ENCODE results near the gene CPT1C.

Gene CPT1C

DNA sequence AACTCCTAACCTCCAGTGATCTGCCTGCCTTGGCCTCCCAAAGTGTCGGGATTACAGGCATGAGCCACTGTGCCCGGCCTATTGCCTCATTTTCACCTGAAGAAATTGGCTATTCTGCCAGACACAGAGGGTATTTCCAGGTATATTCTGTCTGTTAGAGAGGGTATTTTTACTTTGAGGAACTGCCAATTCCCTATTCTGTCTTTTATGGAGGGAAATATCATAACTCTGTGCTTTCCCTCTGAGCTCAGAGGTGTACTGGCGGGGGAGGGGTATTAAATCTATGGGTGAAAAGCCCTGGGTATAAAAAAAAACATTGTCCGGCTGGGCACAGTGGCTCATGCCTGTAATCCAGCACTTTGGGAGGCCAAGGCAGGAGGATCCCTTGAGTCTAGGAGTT is 47.4 kb downstream of the CPT1C start:
- Histone ChIP-seq H3K9ac (ENCODE audit: insufficient read length, low read depth) (no peak overlapping the region), H3K4me1 (ENCODE audit: insufficient read depth, insufficient read length) (peaks cover 4% of the 10 kb centered on the region), H3K4me3 (ENCODE audit: insufficient read length, low read depth) (no peak overlapping the region), H3K9me3 (ENCODE audit: insufficient read depth, low read length) (no peaks in the 10 kb centered on the region), H3K27me3 (ENCODE audit: insufficient read depth, insufficient read length) (no peaks in the 10 kb centered on the region), H3K36me3 (ENCODE audit: insufficient read depth, insufficient read length, low read length) (no peaks in the 10 kb centered on the region)
- TF ChIP-seq YY1 (IDR thresholded peaks at IDR 0.05; ENCODE audit: insufficient read depth, insufficient read length) = no peak
- TF ChIP-seq SUZ12 (IDR thresholded peaks at IDR 0.05; ENCODE audit: extremely low read depth, insufficient read depth, insufficient read length) = no peak
- no peak for TF ChIP-seq ZNF274 (IDR thresholded peaks at IDR 0.05; ENCODE audit: low read depth, low read length)
- no peak for DNase-seq (ENCODE audit: low read depth, low spot score)

- Histone ChIP-seq H3K4me1 (ENCODE audit: insufficient read depth, insufficient read length) (peaks cover 4% of the 10 kb centered on the region), H3K4me3 (ENCODE audit: insufficient read length, low read depth) (no peak overlapping the region), H3K9ac (ENCODE audit: insufficient read length, low read depth) (no peak overlapping the region), H3K27me3 (ENCODE audit: insufficient read depth, insufficient read length) (no peaks in the 10 kb centered on the region), H3K36me3 (ENCODE audit: insufficient read depth, insufficient read length, low read length) (no peaks in the 10 kb centered on the region), H3K9me3 (ENCODE audit: insufficient read depth, low read length) (no peaks in the 10 kb centered on the region)
- no peak for DNase-seq (ENCODE audit: low read depth, low spot score)
- TF ChIP-seq YY1 (IDR thresholded peaks at IDR 0.05; ENCODE audit: insufficient read depth, insufficient read length) = no peak
- TF ChIP-seq SUZ12 (IDR thresholded peaks at IDR 0.05; ENCODE audit: extremely low read depth, insufficient read depth, insufficient read length) = no peak
- no peak for TF ChIP-seq ZNF274 (IDR thresholded peaks at IDR 0.05; ENCODE audit: low read depth, low read length)
Observed at GRCh38 chr19:49739098-49739497, 48.2 kb downstream of the CPT1C start.

DNA sequence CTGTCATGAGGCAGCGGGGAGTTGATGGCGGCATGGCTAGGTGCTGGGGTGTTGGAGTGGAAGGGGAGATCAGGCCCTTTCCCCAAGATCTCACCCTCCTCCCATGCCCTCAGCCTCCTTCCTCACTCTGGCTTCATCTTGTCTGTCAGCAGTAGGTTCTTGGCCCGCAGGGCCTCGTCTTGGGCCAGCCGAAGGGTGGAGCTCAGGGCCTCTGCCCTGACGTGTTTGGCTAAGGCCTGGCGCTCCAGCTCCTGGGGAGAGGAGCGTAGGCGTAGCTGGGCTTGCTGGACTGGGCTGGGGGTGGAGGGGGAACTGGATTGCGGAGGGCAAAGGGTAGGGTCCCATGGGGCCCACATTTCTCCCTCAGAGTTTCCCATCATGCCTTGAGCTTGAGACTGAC is 49.0 kb downstream of the CPT1C start:
- Histone ChIP-seq H3K9ac (ENCODE audit: insufficient read length, low read depth) (no peak overlapping the region), H3K9me3 (ENCODE audit: insufficient read depth, low read length) (peaks cover under 1% of the 10 kb centered on the region; the same call in 1 of the 2 replicates), H3K36me3 (ENCODE audit: insufficient read depth, insufficient read length, low read length) (no peaks in the 10 kb centered on the region), H3K4me1 (ENCODE audit: insufficient read depth, insufficient read length) (peaks cover 3% of the 10 kb centered on the region), H3K4me3 (ENCODE audit: insufficient read length, low read depth) (no peak overlapping the region), H3K27me3 (ENCODE audit: insufficient read depth, insufficient read length) (no peaks in the 10 kb centered on the region)
- TF ChIP-seq SUZ12 (IDR thresholded peaks at IDR 0.05; ENCODE audit: extremely low read depth, insufficient read depth, insufficient read length) (no peak), YY1 (IDR thresholded peaks at IDR 0.05; ENCODE audit: insufficient read depth, insufficient read length) (no peak), ZNF274 (IDR thresholded peaks at IDR 0.05; ENCODE audit: low read depth, low read length) (no peak)
- DNase-seq (ENCODE audit: low read depth, low spot score) = no peak

DNA sequence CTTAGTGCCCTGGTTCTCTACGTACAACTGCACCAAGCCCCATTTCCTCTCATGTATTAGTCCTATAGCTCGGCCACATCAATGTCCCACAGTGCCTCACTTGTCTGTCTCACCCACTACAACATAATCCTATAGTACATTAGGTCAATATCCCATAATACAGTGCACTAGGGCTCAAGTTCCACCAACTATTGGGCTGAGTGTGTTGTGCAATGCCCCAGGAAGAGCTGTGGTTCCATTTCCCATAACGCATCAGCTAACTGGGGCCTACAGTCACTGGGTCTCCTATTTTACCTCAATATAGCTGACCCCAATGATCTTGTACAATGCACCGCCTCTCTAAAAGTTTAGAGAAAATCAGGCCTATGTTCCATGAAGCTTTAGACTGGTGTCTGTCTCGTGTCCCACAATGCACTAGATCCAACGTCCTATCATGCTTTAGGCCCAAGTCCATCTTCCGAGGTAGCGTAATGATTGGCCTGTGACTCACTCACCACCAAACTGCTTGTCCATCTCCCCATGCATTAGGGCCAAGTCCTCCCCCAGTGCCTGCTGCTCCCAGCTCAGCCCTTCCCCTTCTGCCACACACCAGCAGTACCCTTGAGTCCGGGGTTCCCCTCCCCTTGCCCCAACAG is 50.4 kb downstream of the CPT1C start:
- H3K27me3 ChIP-seq (ENCODE audit: insufficient read depth, insufficient read length) = no peaks in the 10 kb centered on the region
- H3K4me1 ChIP-seq (ENCODE audit: insufficient read depth, insufficient read length) = peaks cover 3% of the 10 kb centered on the region
- no peak for TF ChIP-seq ZNF274 (IDR thresholded peaks at IDR 0.05; ENCODE audit: low read depth, low read length)
- no peak for TF ChIP-seq YY1 (IDR thresholded peaks at IDR 0.05; ENCODE audit: insufficient read depth, insufficient read length)
- TF ChIP-seq SUZ12 (IDR thresholded peaks at IDR 0.05; ENCODE audit: extremely low read depth, insufficient read depth, insufficient read length) = no peak
- H3K9me3 ChIP-seq (ENCODE audit: insufficient read depth, low read length) = peaks cover 7% of the 10 kb centered on the region; the same call in 1 of the 2 replicates
- no peak for DNase-seq (ENCODE audit: low read depth, low spot score)
- no peak overlapping the region for H3K9ac ChIP-seq (ENCODE audit: insufficient read length, low read depth)
- H3K36me3 ChIP-seq (ENCODE audit: insufficient read depth, insufficient read length, low read length) = no peaks in the 10 kb centered on the region
- no peak overlapping the region for H3K4me3 ChIP-seq (ENCODE audit: insufficient read length, low read depth)

DNA sequence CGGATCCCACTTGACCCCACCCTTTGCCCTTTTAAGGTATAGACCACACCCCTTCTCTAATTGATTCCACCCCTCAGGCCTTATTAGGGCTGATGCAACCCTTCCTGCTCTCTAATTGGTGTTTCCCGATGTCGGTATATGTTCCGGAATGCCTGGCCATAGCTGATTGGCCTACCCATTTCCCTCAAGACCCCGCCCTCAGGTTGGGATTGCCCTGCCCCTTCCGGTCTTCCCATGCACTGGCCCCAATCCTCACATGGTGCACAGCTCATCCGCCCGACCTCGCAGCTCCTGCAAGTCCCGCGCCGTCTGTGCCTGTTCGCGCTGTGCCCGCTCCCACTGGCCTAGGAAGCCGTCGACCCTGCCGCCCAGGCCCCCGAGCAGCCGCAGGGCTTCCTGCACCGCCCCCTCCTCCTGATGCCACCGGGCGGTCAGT is 54.0 kb downstream of the CPT1C start:
- Histone ChIP-seq H3K36me3 (ENCODE audit: insufficient read depth, insufficient read length, low read length) (no peaks in the 10 kb centered on the region), H3K4me1 (ENCODE audit: insufficient read depth, insufficient read length) (peaks cover 3% of the 10 kb centered on the region), H3K27me3 (ENCODE audit: insufficient read depth, insufficient read length) (no peaks in the 10 kb centered on the region), H3K4me3 (ENCODE audit: insufficient read length, low read depth) (no peak overlapping the region), H3K9me3 (ENCODE audit: insufficient read depth, low read length) (peaks cover 7% of the 10 kb centered on the region; the same call in 1 of the 2 replicates), H3K9ac (ENCODE audit: insufficient read length, low read depth) (no peak overlapping the region)
- DNase-seq (ENCODE audit: low read depth, low spot score) = no peak
- no peak for TF ChIP-seq SUZ12 (IDR thresholded peaks at IDR 0.05; ENCODE audit: extremely low read depth, insufficient read depth, insufficient read length)
- no peak for TF ChIP-seq YY1 (IDR thresholded peaks at IDR 0.05; ENCODE audit: insufficient read depth, insufficient read length)
- TF ChIP-seq ZNF274 (IDR thresholded peaks at IDR 0.05; ENCODE audit: low read depth, low read length) = no peak

DNA sequence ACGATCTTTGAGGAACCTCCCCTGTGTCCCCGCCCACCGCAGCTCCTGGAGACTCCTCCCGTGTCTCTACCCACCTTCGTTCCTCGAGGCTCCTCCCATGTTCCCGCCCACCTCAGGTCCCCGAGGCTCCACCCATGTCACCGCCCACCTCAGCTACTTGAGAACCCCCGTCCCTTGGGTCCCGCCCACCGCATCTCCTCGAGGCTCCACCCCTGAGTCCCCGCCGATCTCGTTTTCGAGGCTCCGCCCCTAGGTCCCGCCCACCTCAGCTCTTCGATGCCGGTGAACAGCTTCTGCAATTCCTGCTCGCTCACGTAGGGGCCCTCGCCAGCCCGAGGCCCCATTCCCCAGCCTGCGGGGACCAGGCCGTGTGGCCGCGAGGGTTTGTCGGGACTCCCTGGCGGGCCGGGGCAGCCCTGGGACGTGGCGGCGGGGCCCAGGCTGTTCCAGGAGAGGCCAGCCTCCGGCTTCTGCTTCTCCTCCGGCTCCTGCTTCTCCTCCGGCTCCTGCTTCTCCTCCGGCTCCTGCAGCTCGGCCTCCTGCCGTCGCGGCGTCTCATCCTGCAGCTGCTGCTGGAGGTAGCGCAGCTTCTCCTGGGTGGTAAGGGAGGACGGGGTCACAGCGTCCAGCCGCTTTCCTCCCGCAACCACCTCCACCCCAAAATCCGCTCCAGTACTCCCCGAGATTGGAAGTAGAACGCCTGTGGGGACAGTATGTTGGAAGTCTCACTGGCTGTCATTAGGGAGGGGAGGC is 55.5 kb downstream of the CPT1C start:
- Histone ChIP-seq H3K36me3 (ENCODE audit: insufficient read depth, insufficient read length, low read length) (no peaks in the 10 kb centered on the region), H3K4me3 (ENCODE audit: insufficient read length, low read depth) (no peak overlapping the region), H3K9ac (ENCODE audit: insufficient read length, low read depth) (peak overlapping the region; percentile 26), H3K27me3 (ENCODE audit: insufficient read depth, insufficient read length) (no peaks in the 10 kb centered on the region), H3K9me3 (ENCODE audit: insufficient read depth, low read length) (peaks cover 7% of the 10 kb centered on the region; the same call in 1 of the 2 replicates), H3K4me1 (ENCODE audit: insufficient read depth, insufficient read length) (peaks cover 3% of the 10 kb centered on the region)
- peak; percentile 93 for DNase-seq (ENCODE audit: low read depth, low spot score)
- TF ChIP-seq YY1 (IDR thresholded peaks at IDR 0.05; ENCODE audit: insufficient read depth, insufficient read length) (no peak), ZNF274 (IDR thresholded peaks at IDR 0.05; ENCODE audit: low read depth, low read length) (no peak), SUZ12 (IDR thresholded peaks at IDR 0.05; ENCODE audit: extremely low read depth, insufficient read depth, insufficient read length) (no peak)

DNA sequence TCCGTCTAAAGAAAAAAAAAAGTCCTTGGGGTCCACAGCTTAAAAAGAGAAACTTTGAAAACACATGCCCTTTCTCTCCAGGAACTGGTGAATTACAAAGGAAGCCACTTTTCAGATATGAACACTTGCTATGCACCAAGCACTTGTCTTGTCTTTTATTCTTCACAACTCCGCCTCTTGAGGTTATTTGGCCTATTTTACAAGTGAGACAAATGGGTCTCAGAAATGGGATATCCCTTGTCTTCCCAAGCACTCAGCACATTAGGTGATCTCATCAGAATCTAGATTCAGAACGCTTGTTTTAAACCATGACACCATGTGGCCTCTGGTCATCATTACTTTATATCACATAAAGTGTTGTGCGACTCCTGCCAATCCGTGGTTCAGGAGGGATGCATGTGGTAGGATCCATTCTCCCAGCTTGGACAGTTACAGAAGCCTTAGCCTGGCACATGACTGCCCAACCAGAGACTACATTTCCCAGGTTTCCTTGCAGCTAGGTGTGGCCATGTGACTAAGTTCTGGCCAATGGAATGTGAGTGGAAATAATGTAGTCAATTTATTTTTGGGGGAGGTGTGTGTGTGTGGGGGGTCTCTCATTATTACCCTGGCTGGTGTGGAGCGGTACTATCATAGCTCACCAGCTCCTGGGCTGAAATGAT is 58.3 kb downstream of the CPT1C start:
- H3K9me3 ChIP-seq (ENCODE audit: insufficient read depth, low read length) = peaks cover 7% of the 10 kb centered on the region; the same call in 1 of the 2 replicates
- no peaks in the 10 kb centered on the region for H3K36me3 ChIP-seq (ENCODE audit: insufficient read depth, insufficient read length, low read length)
- H3K4me1 ChIP-seq (ENCODE audit: insufficient read depth, insufficient read length) = no peaks in the 10 kb centered on the region
- no peaks in the 10 kb centered on the region for H3K27me3 ChIP-seq (ENCODE audit: insufficient read depth, insufficient read length)
- TF ChIP-seq SUZ12 (IDR thresholded peaks at IDR 0.05; ENCODE audit: extremely low read depth, insufficient read depth, insufficient read length) (no peak), ZNF274 (IDR thresholded peaks at IDR 0.05; ENCODE audit: low read depth, low read length) (no peak)
- no peak overlapping the region for H3K9ac ChIP-seq (ENCODE audit: insufficient read length, low read depth)
- H3K4me3 ChIP-seq (ENCODE audit: insufficient read length, low read depth) = no peak overlapping the region
- DNase-seq (ENCODE audit: low read depth, low spot score) = no peak
